Smooth muscle cell of the umbilical artery (primary cell): ENCODE data around the gene C16orf96. TPM values are rescaled to one million over a fixed set of nuclear protein-coding genes. Genes with fewer than 3 reads are reported as not detected.

Source experiments
- total RNA-seq: library from RNA; depleted of rRNA; stranded (reverse); fragments of >200 nt; gene quantifications from 2 replicates; pipeline ENCODE4 v1.2.3, GENCODE V29; 2014

C16orf96 gene
- not detected in 2 replicates for total RNA-seq

GRCh38 chr16:4556112-4556511, at the start of gene C16orf96:
C16orf96 (plus strand) TSS chr16:4556340; CDS start chr16:4556490, 150 bp downstream.

DNA sequence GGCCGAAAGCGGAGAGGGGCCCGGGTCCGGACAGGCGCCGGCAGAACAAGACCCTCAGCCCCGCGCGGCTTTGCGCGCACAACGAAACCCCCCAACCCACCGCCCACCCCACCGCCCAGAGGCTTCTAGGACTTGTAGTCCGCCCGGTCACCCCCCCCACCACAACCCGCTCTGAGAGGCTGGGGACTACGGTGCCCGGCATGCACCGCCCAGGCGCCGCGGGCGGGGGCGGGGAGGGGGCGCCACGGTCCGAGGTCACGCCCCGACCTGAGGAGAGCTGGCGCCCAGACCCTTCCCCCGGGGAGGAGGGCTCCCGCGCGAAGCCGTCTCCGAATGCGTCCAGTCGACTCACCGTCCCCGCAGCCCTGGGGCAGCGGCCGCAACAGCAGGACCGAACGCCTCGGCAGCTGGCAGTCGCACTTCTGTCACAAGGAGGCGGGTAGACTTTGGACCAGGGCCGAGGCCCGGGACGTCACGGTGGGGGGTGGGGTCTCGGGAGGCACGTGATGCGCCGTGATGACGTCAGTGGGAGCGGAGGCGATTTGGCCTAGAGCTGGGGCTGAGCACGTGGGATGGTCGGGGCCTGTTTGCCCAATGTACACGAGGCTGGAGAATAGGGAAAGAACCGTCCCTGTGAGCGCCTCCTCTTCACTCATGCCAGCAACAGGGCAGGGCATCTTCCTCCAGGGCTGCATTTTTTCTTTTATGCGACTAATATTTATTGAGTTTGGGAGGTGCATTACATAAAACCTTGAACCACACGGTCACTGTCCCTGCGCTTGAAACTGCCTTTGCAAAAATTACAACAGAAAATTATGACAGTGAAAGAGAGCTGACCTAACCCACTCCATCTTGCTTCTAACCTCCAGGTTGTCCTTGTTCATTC, 17.5 kb upstream of the C16orf96 start, which contains the start of gene CDIP1:
TSS of gene CDIP1 (minus strand) at position 424 of the 886 bp plus-strand sequence. CDS start 24,643 bp downstream, outside the sequence.

GRCh38 chr16:4614571-4615383, 58.6 kb downstream of the C16orf96 start, which contains the start of gene UBALD1:
UBALD1 (minus strand) TSS chr16:4614888; CDS start chr16:4614797, 91 bp downstream.

DNA sequence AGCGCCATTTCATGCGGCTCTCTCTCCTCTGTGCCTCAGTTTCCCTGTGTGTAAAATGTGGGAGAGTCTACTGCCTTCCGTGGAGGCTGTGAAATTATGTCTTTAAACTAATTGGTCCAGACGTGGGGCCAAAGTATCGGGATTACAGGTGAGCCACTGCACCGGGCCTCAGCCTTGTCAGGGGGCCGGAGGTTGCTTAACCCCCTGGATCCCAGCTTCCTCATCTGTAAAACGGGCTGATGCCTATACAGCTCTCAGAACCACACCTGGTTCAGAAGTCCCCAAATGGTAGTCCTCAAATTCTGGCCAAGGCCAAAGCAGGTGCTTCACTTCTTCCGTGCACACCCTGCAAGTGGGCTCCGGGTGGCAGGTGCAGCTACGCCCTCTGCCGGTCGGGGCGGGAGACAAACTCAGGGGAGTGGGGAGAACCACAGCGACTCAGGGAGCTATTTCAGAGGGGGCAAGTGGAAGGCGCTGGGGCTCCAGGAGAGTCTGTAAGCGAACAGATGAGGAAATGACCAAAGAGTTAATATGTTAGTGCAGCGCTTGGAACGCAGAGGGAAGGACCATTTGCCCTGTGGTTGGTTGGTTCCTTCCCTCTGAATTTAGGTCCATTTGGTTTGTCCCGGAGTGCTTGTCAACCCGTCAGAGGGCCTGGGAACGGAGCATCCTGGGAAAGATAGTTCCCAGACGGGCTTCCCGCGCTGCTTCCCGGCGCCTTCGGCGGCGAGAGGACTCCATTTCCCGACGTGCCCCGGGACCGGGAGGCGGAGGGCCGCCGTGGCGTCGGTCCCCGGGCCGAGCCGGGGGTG, 68.1 kb downstream of the C16orf96 start, which contains the start of gene MGRN1:
TSS of gene MGRN1 (plus strand) at position 812 of the 812 bp plus-strand sequence. CDS start 135 bp downstream, outside the sequence.

Other genes starting within 250 kb of the C16orf96 start
- gene GLIS2, start 240.3 kb upstream of the C16orf96 start, total RNA-seq, result 3.3 and 5.3 TPM in 2 replicates
- 13.3 and 31.2 TPM in 2 replicates for gene PAM16, start 205.0 kb upstream of the C16orf96 start, total RNA-seq
- 97.5 and 122 TPM in 2 replicates for gene VASN, start 184.5 kb upstream of the C16orf96 start, total RNA-seq
- gene CORO7, start 139.7 kb upstream of the C16orf96 start, total RNA-seq, result 9.2 and 26.6 TPM in 2 replicates
- gene DNAJA3, start 130.5 kb upstream of the C16orf96 start, total RNA-seq, result 40.4 and 62.3 TPM in 2 replicates
- 41.4 and 47.8 TPM in 2 replicates for gene NMRAL1, start 81.7 kb upstream of the C16orf96 start, total RNA-seq
- gene HMOX2, start 79.9 kb upstream of the C16orf96 start, total RNA-seq, result 58.8 and 85.1 TPM in 2 replicates
- 13.4 and 17.3 TPM in 2 replicates for gene CDIP1, start 17.6 kb upstream of the C16orf96 start, total RNA-seq
- 8.3 and 8.6 TPM in 2 replicates for gene UBALD1, start 58.5 kb downstream of the C16orf96 start, total RNA-seq
- 24.1 and 56.4 TPM in 2 replicates for gene MGRN1, start 68.5 kb downstream of the C16orf96 start, total RNA-seq
- gene NUDT16L1, start 137.2 kb downstream of the C16orf96 start, total RNA-seq, result 26.8 and 31.5 TPM in 2 replicates
- gene ANKS3, start 177.9 kb downstream of the C16orf96 start, total RNA-seq, result 32.8 and 33.3 TPM in 2 replicates
- gene DNAAF8, start 178.2 kb downstream of the C16orf96 start, total RNA-seq, result 0.83 and 1.2 TPM in 2 replicates
- 9.4 and 9.8 TPM in 2 replicates for gene ZNF500, start 210.8 kb downstream of the C16orf96 start, total RNA-seq
- gene SEPTIN12, start 232.0 kb downstream of the C16orf96 start, total RNA-seq, result not detected in 2 replicates
- not detected in 2 replicates for gene SMIM22, start 239.0 kb downstream of the C16orf96 start, total RNA-seq
- gene ROGDI, start 246.3 kb downstream of the C16orf96 start, total RNA-seq, result 28.5 and 33.3 TPM in 2 replicates